Retinal pigment epithelial cell (primary cell): ENCODE results near the gene ANAPC2.

Source experiments
- DNase-seq: peaks from one replicate; pipeline ENCODE4 v3.0.0-alpha.2; 2010; ENCODE audit warnings: low read depth
- H3K4me3 ChIP-seq: 2 replicates; pipeline ENCODE4 v1.5.1; 2011; ENCODE audit warnings: mild to moderate bottlenecking, low read length, control low read depth, moderate library complexity
- CTCF ChIP-seq: conservative IDR thresholded peaks from 2 replicates; pipeline ENCODE4 v1.5.1; 2011; ENCODE audit warnings: low read depth, low read length, control low read depth, inconsistent platforms

The ANAPC2 gene

GRCh38 chr9:137128158-137128861, 60.0 kb downstream of the ANAPC2 start:
- DNase-seq = no peak
- TF ChIP-seq CTCF = no peak
- H3K4me3 ChIP-seq = peak overlapping the region; percentile 72

- no peak overlapping the region for H3K4me3 ChIP-seq
- DNase-seq = no peak
- TF ChIP-seq CTCF = no peak
Measured at GRCh38 chr9:137127301-137128157, 60.8 kb downstream of the ANAPC2 start.

- no peak for TF ChIP-seq CTCF
- no peak for DNase-seq
- H3K4me3 ChIP-seq = no peak overlapping the region
Measured at GRCh38 chr9:137126786-137127185, 61.6 kb downstream of the ANAPC2 start.
